Mesenchymal stem cell (in vitro differentiated cells and primary cell): Measurements from ENCODE around the gene DONSON.

Source experiments
- DNase-seq: peaks from one replicate; pipeline ENCODE4 v3.0.0-alpha.2; 2013
- H2AFZ ChIP-seq: one replicate; pipeline ENCODE4 v1.6.1; 2013; ENCODE audit warnings: low read depth, mild to moderate bottlenecking, control low read depth, inconsistent platforms, low read length, moderate library complexity
- H2AK5ac ChIP-seq: 2 replicates; pipeline ENCODE4 v1.6.1; 2013; ENCODE audit warnings: low read length, moderate library complexity, mild to moderate bottlenecking, inconsistent platforms; ENCODE audit not compliant: severe bottlenecking
- H2BK120ac ChIP-seq: one replicate; pipeline ENCODE4 v1.6.1; 2013; ENCODE audit warnings: low read depth, mild to moderate bottlenecking, inconsistent platforms, low read length, moderate library complexity
- H2BK12ac ChIP-seq, 2 experiments: one replicate each; pipeline ENCODE4 v1.6.1; 2013; ENCODE audit warnings: inconsistent platforms in 2 of 2, low read length in 2 of 2, mild to moderate bottlenecking in 2 of 2, moderate library complexity in 2 of 2, control low read depth in 1 of 2
- H2BK15ac ChIP-seq: one replicate; pipeline ENCODE4 v1.6.1; 2013; ENCODE audit warnings: mild to moderate bottlenecking, low read depth, inconsistent platforms; ENCODE audit not compliant: poor library complexity, severe bottlenecking
- H2BK5ac ChIP-seq: 2 replicates; pipeline ENCODE4 v1.6.1; 2013; ENCODE audit warnings: low read depth, mild to moderate bottlenecking, low read length, control low read depth, inconsistent platforms; ENCODE audit not compliant: poor library complexity, severe bottlenecking
- H3K14ac ChIP-seq, 2 experiments: one replicate each; pipeline ENCODE4 v1.6.1; 2013; ENCODE audit warnings: inconsistent platforms in 2 of 2, low read length in 2 of 2, control low read depth in 1 of 2, mild to moderate bottlenecking in 1 of 2, moderate library complexity in 1 of 2
- H3K18ac ChIP-seq, 2 experiments: one replicate each; pipeline ENCODE4 v1.6.1; 2013; ENCODE audit warnings: inconsistent platforms in 2 of 2, low read length in 2 of 2, control low read depth in 1 of 2, low read depth in 1 of 2, mild to moderate bottlenecking in 1 of 2
- H3K23ac ChIP-seq, 2 experiments: one replicate each; pipeline ENCODE4 v1.6.1; 2013; ENCODE audit warnings: inconsistent platforms in 2 of 2, low read length in 2 of 2, mild to moderate bottlenecking in 2 of 2, moderate library complexity in 2 of 2, control low read depth in 1 of 2
- H3K27ac ChIP-seq: 2 replicates; pipeline ENCODE4 v1.5.1; 2013; ENCODE audit warnings: mild to moderate bottlenecking, moderate library complexity, low read length, control low read depth, inconsistent platforms; ENCODE audit not compliant: poor library complexity, severe bottlenecking
- H3K27me3 ChIP-seq, 2 experiments: 2 replicates each; pipeline versions ENCODE4 v1.6.1 to v1.7.0; 2013; ENCODE audit warnings: low read length in 2 of 2, mild to moderate bottlenecking in 2 of 2, moderate library complexity in 2 of 2, control low read depth in 1 of 2, inconsistent platforms in 1 of 2; ENCODE audit not compliant: control insufficient read depth in 1 of 2, insufficient read depth in 1 of 2
- H3K36me3 ChIP-seq, 2 experiments: 2 replicates each; pipeline versions ENCODE4 v1.6.1 to v1.7.0; 2013; ENCODE audit warnings: low read length in 2 of 2, control low read depth in 1 of 2, inconsistent platforms in 1 of 2, low read depth in 1 of 2, mild to moderate bottlenecking in 1 of 2; ENCODE audit not compliant: insufficient read depth in 2 of 2, control insufficient read depth in 1 of 2
- H3K4ac ChIP-seq, 2 experiments: one replicate each; pipeline ENCODE4 v1.6.1; 2013; ENCODE audit warnings: inconsistent platforms in 2 of 2, low read length in 2 of 2, mild to moderate bottlenecking in 2 of 2, moderate library complexity in 2 of 2, control low read depth in 1 of 2, low read depth in 1 of 2
- H3K4me1 ChIP-seq: 2 replicates; pipeline ENCODE4 v1.6.1; 2013; ENCODE audit warnings: low read depth, low read length, control low read depth; ENCODE audit not compliant: control insufficient read depth, insufficient read depth
- H3K4me2 ChIP-seq: 2 replicates; pipeline ENCODE4 v1.6.1; 2013; ENCODE audit warnings: low read length, mild to moderate bottlenecking, inconsistent platforms; ENCODE audit not compliant: poor library complexity, severe bottlenecking
- H3K4me3 ChIP-seq, 2 experiments: 2 replicates each; pipeline versions ENCODE4 v1.5.1 to v1.7.0; 2013; ENCODE audit warnings: low read length in 2 of 2, mild to moderate bottlenecking in 2 of 2, control low read depth in 1 of 2, low read depth in 1 of 2; ENCODE audit not compliant: insufficient read depth in 1 of 2
- H3K79me1 ChIP-seq: replicated peaks from 2 replicates; pipeline ENCODE4 v1.6.1; 2013; ENCODE audit warnings: mild to moderate bottlenecking, control low read depth, low read length, inconsistent platforms; ENCODE audit not compliant: poor library complexity, severe bottlenecking
- H3K9ac ChIP-seq: 2 replicates; pipeline ENCODE4 v1.7.0; 2013; ENCODE audit warnings: mild to moderate bottlenecking, low read length, moderate library complexity
- H3K9me3 ChIP-seq: 2 replicates; pipeline ENCODE4 v1.7.0; 2013; ENCODE audit warnings: mild to moderate bottlenecking, low read length; ENCODE audit not compliant: control insufficient read depth
- H4K8ac ChIP-seq: one replicate; pipeline ENCODE4 v1.6.1; 2013; ENCODE audit warnings: inconsistent platforms, mild to moderate bottlenecking, low read length, moderate library complexity
- H4K91ac ChIP-seq: one replicate; pipeline ENCODE4 v1.6.1; 2013; ENCODE audit warnings: mild to moderate bottlenecking, low read length, inconsistent platforms
- whole genome bisulfite sequencing: methylation state at CpG from one replicate; pipeline ENCODE4 v1.1.7; 2013; ENCODE audit warnings: mixed read lengths; 5-methylcytosine and 5-hydroxymethylcytosine counted together

The DONSON gene

GRCh38 chr21:33608559-33608958, 20.1 kb upstream of the DONSON start:
- peak overlapping the region; percentile 45 for H3K9ac ChIP-seq
- H3K14ac ChIP-seq = no peak overlapping the region
- no peak overlapping the region for H4K91ac ChIP-seq
- no peak overlapping the region for H3K27ac ChIP-seq
- no peak for DNase-seq
- H3K4me1 ChIP-seq = no peaks in the 10 kb centered on the region
- no peaks in the 10 kb centered on the region for H3K9me3 ChIP-seq
- no peak overlapping the region for H2BK120ac ChIP-seq
- no peak overlapping the region for H3K4me2 ChIP-seq
- H2BK5ac ChIP-seq = no peak overlapping the region
- 60% methylated on average over 1 of the region's 1 CpG for WGBS
- H3K23ac ChIP-seq = no peak overlapping the region
- H4K8ac ChIP-seq = no peak overlapping the region
- no peak overlapping the region for H2BK12ac ChIP-seq
- H2AFZ ChIP-seq = no peak overlapping the region
- H3K79me1 ChIP-seq = peaks cover 4% of the 10 kb centered on the region
- no peak overlapping the region for H2BK15ac ChIP-seq
- H3K27me3 ChIP-seq = no peaks in the 10 kb centered on the region
- H3K4ac ChIP-seq = no peak overlapping the region
- no peak overlapping the region for H3K4me3 ChIP-seq
- peaks cover 17 to 52% of the 10 kb centered on the region in 2 experiments for H3K36me3 ChIP-seq
- no peak overlapping the region for H2AK5ac ChIP-seq
- H3K18ac ChIP-seq = no peak overlapping the region

- H3K23ac ChIP-seq = no peak overlapping the region
- H2AFZ ChIP-seq = no peak overlapping the region
- no CpG with 5 or more reads among the region's 1 CpG for WGBS
- H4K91ac ChIP-seq = no peak overlapping the region
- H2BK5ac ChIP-seq = no peak overlapping the region
- H2BK15ac ChIP-seq = no peak overlapping the region
- no peak overlapping the region for H3K4me2 ChIP-seq
- H3K9me3 ChIP-seq = no peaks in the 10 kb centered on the region
- no peak overlapping the region for H3K9ac ChIP-seq
- no peak overlapping the region for H3K27ac ChIP-seq
- H3K36me3 ChIP-seq = peaks cover 11 to 78% of the 10 kb centered on the region in 2 experiments
- H3K18ac ChIP-seq = no peak overlapping the region
- H3K27me3 ChIP-seq = no peaks in the 10 kb centered on the region
- DNase-seq = no peak
- no peak overlapping the region for H3K4ac ChIP-seq
- H2BK120ac ChIP-seq = no peak overlapping the region
- no peak overlapping the region for H3K14ac ChIP-seq
- H3K4me3 ChIP-seq = no peak overlapping the region
- no peak overlapping the region for H4K8ac ChIP-seq
- H2AK5ac ChIP-seq = no peak overlapping the region
- H3K4me1 ChIP-seq = no peaks in the 10 kb centered on the region
- no peak overlapping the region for H2BK12ac ChIP-seq
- peaks cover 2% of the 10 kb centered on the region for H3K79me1 ChIP-seq
Measured at GRCh38 chr21:33598051-33598450, 9.6 kb upstream of the DONSON start.

GRCh38 chr21:33587792-33588484, 546 bp downstream of the DONSON start:
- 2% methylated on average over 39 of the region's 57 CpGs for WGBS
- H4K8ac ChIP-seq = peak overlapping the region; percentile 50

GRCh38 chr21:33586927-33587326, 1.6 kb downstream of the DONSON start:
- Histone ChIP-seq H3K9me3 (no peaks in the 10 kb centered on the region), H3K4me1 (peaks cover 3% of the 10 kb centered on the region), H3K4me2 (peak overlapping the region; percentile 10), H2AK5ac (no peak overlapping the region), H2BK15ac (no peak overlapping the region), H3K36me3 (peaks cover 3 to 35% of the 10 kb centered on the region in 2 experiments), H3K79me1 (peaks cover 17% of the 10 kb centered on the region), H3K27ac (no peak overlapping the region), H3K14ac (no peak overlapping the region), H2BK5ac (no peak overlapping the region), H3K18ac (no peak overlapping the region), H2AFZ (no peak overlapping the region), H3K4ac (no peak overlapping the region), H3K4me3 (peak overlapping the region in 1 of 2 experiments; percentile 92), H3K23ac (no peak overlapping the region), H4K8ac (no peak overlapping the region), H4K91ac (no peak overlapping the region), H3K27me3 (no peaks in the 10 kb centered on the region), H2BK12ac (no peak overlapping the region), H3K9ac (peak overlapping the region; percentile 92), H2BK120ac (no peak overlapping the region)
- no peak for DNase-seq
- 89% methylated on average over 3 of the region's 6 CpGs for WGBS

More at GRCh38 chr21:33587792-33588484, 546 bp downstream of the DONSON start:
- Histone ChIP-seq H3K27me3 (no peaks in the 10 kb centered on the region), H3K4me3 (peak overlapping the region; percentile 92), H2BK120ac (peak overlapping the region; percentile 73), H2AFZ (peak overlapping the region; percentile 81), H3K4me2 (peak overlapping the region; percentile 96), H3K4me1 (peaks cover 3% of the 10 kb centered on the region), H2BK12ac (no peak overlapping the region), H3K9me3 (no peaks in the 10 kb centered on the region), H2BK15ac (peak overlapping the region; percentile 90), H3K9ac (peak overlapping the region; percentile 92), H2BK5ac (peak overlapping the region; percentile 57), H3K23ac (peak overlapping the region; percentile 89 to 96), H3K36me3 (peaks cover 0 to 31% of the 10 kb centered on the region in 2 experiments), H3K14ac (peak overlapping the region in 1 of 2 experiments; percentile 86), H3K27ac (no peak overlapping the region), H3K79me1 (peaks cover 15% of the 10 kb centered on the region), H4K91ac (peak overlapping the region; percentile 61), H2AK5ac (no peak overlapping the region), H3K18ac (peak overlapping the region; percentile 68 to 86), H3K4ac (peak overlapping the region; percentile 35 to 79)
- peak; percentile 52 for DNase-seq
